Subcutaneous adipose tissue (tissue), 4 donors: ENCODE measurements around the gene ZC3H14. TPM values are rescaled to one million over a fixed set of nuclear protein-coding genes. Genes with fewer than 3 reads are reported as not detected.

ENCODE experiments used
- total RNA-seq, 4 donors: library from RNA; depleted of rRNA; stranded (reverse); fragments of >200 nt; gene quantifications; one replicate each; pipeline ENCODE4 v1.1.0, GENCODE V29; 2016
- TF ChIP-seq, protein P1 (sequence below): fragments of 450-650 bp; IDR thresholded peaks from one replicate; pipeline ENCODE4 v1.5.1; 2016; ENCODE audit warnings: low read depth, mild to moderate bottlenecking, control low read depth, antibody characterized with exemption, moderate library complexity

Gene ZC3H14
- total RNA-seq, 4 donors from 2014 or later = 57.3 to 95.2 (median 64.7) TPM

- TF ChIP-seq, protein P1, sequence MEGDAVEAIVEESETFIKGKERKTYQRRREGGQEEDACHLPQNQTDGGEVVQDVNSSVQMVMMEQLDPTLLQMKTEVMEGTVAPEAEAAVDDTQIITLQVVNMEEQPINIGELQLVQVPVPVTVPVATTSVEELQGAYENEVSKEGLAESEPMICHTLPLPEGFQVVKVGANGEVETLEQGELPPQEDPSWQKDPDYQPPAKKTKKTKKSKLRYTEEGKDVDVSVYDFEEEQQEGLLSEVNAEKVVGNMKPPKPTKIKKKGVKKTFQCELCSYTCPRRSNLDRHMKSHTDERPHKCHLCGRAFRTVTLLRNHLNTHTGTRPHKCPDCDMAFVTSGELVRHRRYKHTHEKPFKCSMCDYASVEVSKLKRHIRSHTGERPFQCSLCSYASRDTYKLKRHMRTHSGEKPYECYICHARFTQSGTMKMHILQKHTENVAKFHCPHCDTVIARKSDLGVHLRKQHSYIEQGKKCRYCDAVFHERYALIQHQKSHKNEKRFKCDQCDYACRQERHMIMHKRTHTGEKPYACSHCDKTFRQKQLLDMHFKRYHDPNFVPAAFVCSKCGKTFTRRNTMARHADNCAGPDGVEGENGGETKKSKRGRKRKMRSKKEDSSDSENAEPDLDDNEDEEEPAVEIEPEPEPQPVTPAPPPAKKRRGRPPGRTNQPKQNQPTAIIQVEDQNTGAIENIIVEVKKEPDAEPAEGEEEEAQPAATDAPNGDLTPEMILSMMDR = no peak
Measured at GRCh38 chr14:88572117-88572516, 9.3 kb downstream of the ZC3H14 start.

- TF ChIP-seq, protein P1 = no peak
Measured at GRCh38 chr14:88576222-88576621, 13.4 kb downstream of the ZC3H14 start.

DNA sequence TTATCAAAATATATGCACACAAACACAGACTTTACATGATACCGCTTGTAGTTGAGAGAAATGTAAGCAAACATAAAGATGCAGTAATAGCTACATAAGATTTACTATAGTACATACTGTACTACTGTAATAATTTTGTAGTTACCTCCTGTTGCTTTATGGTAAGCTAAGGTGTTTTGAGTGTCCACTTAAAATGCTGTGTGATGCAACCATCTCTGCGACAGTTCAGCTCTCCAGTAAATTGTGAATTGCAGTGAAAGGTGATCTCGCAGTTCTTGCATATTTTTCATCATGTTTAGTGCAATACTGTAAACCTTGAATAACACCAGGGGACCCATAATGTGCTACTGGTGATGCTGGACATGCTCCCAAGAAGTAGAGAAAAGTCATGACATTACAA is 21.6 kb downstream of the ZC3H14 start:
- TF ChIP-seq, protein P1 = no peak

DNA sequence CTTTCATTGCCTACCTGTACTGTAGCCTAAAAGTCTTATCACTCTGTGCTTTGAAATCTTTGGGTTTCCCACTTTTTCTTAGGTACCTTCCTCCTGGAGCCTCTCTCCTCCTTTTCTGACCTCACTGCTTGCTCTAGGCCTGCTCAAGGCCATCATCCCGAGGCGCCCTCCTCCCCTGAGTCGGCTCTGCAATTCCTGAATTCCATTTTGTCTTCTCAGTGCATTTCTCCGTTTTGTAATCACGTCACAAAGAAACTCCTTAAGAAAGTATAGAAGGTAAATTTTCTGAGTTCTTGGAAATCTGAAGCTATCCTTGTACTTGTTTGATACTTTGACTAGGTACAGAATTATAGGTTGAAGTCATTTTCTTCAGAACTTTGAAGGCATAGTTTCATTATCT is 25.2 kb downstream of the ZC3H14 start:
- TF ChIP-seq, protein P1 = no peak

- TF ChIP-seq, protein P1 = no peak
Measured at GRCh38 chr14:88590173-88590572, 27.3 kb downstream of the ZC3H14 start.

DNA sequence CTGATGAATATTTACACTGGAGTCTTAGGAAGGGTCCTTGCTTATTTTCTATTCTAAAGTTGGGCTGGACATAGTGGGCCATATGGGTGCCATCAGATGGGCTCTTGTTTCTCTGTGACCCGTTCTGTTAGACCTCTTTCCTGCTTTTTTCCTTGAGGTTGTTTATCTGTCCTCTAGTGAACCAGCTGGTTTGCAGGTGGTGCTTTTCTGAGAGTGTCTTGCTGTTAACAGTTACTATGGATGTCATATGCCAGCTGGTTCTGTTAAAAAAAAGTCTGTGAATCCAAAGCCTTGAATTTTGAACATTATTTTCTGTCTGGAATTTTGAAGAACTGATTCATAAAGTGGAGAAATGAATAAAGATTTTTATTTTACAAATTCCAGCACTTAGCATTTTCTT is 29.2 kb downstream of the ZC3H14 start:
- TF ChIP-seq, protein P1 = no peak

DNA sequence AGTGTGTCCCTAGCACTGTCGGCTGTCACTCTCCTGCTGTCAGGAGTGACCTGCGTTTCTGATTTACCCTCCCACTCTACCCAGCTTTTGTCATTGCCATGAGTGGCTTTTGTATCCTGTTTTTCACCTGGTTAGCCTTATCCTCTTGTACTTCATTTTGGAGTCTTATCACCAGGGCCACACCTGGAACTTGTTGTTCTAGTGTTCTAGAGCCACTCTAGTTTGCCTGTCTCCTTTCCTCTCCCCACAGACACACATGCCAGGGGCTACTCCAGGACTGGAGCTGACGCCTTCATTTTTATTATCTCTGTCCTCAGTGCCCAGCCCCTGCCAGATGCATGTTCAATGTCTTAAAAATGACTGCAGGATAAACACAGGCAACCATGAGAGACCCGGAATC is 34.2 kb downstream of the ZC3H14 start:
- TF ChIP-seq, protein P1 = no peak
